Neural progenitor cell (in vitro differentiated cells): Measurements from ENCODE around the gene HSPE1. TPM values are rescaled to one million over a fixed set of nuclear protein-coding genes. Genes with fewer than 3 reads are reported as not detected.
"Not testable (repeated sequence)": the region's sequence is repeated elsewhere in the genome, so short reads cannot be mapped to it uniquely, and the experiment has no call there.

ENCODE experiments used
- DNase-seq: peaks from one replicate; pipeline ENCODE4 v3.0.0-alpha.2; 2016; ENCODE audit warnings: low spot score
- H2AFZ ChIP-seq: fragments of 200-600 bp; sonication (generic); replicated peaks from 2 replicates; pipeline ENCODE4 v1.6.1; 2016; ENCODE audit warnings: antibody characterized with exemption
- H3F3A ChIP-seq: fragments of 200-600 bp; sonication (generic); 2 replicates; pipeline ENCODE4 v1.6.1; 2016; ENCODE audit warnings: antibody characterized with exemption, low read depth
- H3K27ac ChIP-seq: fragments of 200-600 bp; sonication (generic); 2 replicates; pipeline ENCODE4 v1.5.1; 2016; ENCODE audit warnings: mild to moderate bottlenecking
- H3K27me3 ChIP-seq: fragments of 200-600 bp; sonication (generic); 2 replicates; pipeline ENCODE4 v1.6.1; 2016; ENCODE audit warnings: mild to moderate bottlenecking, moderate library complexity
- H3K36me3 ChIP-seq: fragments of 200-600 bp; sonication (generic); 2 replicates; pipeline ENCODE4 v1.5.1; 2016
- H3K4me1 ChIP-seq: fragments of 200-600 bp; sonication (generic); 2 replicates; pipeline ENCODE4 v1.6.1; 2016; ENCODE audit warnings: mixed run types
- H3K4me2 ChIP-seq: fragments of 200-600 bp; sonication (generic); 2 replicates; pipeline ENCODE4 v1.6.1; 2016
- H3K4me3 ChIP-seq: fragments of 200-600 bp; sonication (generic); 2 replicates; pipeline ENCODE4 v1.5.1; 2016
- H3K79me2 ChIP-seq: fragments of 200-600 bp; sonication (generic); 2 replicates; pipeline ENCODE4 v1.6.1; 2016; ENCODE audit warnings: low read depth
- H3K9ac ChIP-seq: fragments of 200-600 bp; sonication (generic); 2 replicates; pipeline ENCODE4 v1.6.1; 2016
- H3K9me3 ChIP-seq: fragments of 200-600 bp; sonication (generic); 2 replicates; pipeline ENCODE4 v1.5.1; 2016; ENCODE audit warnings: low read depth
- H4K20me1 ChIP-seq: fragments of 200-600 bp; sonication (generic); 2 replicates; pipeline ENCODE4 v1.6.1; 2016; ENCODE audit warnings: low read depth
- H3K27ac Mint-ChIP-seq: 3 replicates; pipeline ENCODE4 v1.8.0; 2021; ENCODE audit warnings: mixed read lengths
- H3K27me3 Mint-ChIP-seq: 2 replicates; pipeline ENCODE4 v1.8.0; 2022; ENCODE audit warnings: low read depth, mild to moderate bottlenecking, inconsistent platforms, moderate library complexity, mixed read lengths; ENCODE audit not compliant: insufficient read depth
- H3K36me3 Mint-ChIP-seq: 3 replicates; pipeline ENCODE4 v1.8.0; 2021; ENCODE audit warnings: mixed read lengths
- H3K4me1 Mint-ChIP-seq: 3 replicates; pipeline ENCODE4 v1.8.0; 2021; ENCODE audit warnings: mixed read lengths
- H3K4me3 Mint-ChIP-seq: 3 replicates; pipeline ENCODE4 v1.8.0; 2021; ENCODE audit warnings: mild to moderate bottlenecking, moderate library complexity, mixed read lengths
- H3K9me3 Mint-ChIP-seq: 3 replicates; pipeline ENCODE4 v1.8.0; 2020; ENCODE audit warnings: mixed read lengths
- CTCF ChIP-seq: fragments of 200-600 bp; sonication (generic); IDR thresholded peaks from 2 replicates; pipeline ENCODE4 v1.5.1; 2017; ENCODE audit warnings: antibody characterized with exemption, mild to moderate bottlenecking
- EZH2phosphoT487 ChIP-seq: fragments of 200-600 bp; sonication (generic); IDR thresholded peaks from 2 replicates; pipeline ENCODE4 v1.6.1; 2017; ENCODE audit warnings: antibody characterized with exemption
- small RNA-seq: library from RNA; depleted of rRNA; stranded (forward); fragments of <200 nt; gene quantifications from one replicate; pipeline ENCODE3, GENCODE V24; 2015
- total RNA-seq: library from RNA; depleted of rRNA; stranded (reverse); fragments of >200 nt; gene quantifications from 2 replicates; pipeline ENCODE4 v1.2.3, GENCODE V29; 2015; ENCODE audit warnings: low replicate concordance

The HSPE1 gene
- total RNA-seq, 1 donor from 2014 or later: 320 TPM

- H3K27me3 ChIP-seq: no peaks in the 10 kb centered on the region
- H3K79me2 ChIP-seq: peaks cover 9% of the 10 kb centered on the region
- no peak for DNase-seq
- peaks cover 4% of the 10 kb centered on the region for H3F3A ChIP-seq
- Mint-ChIP-seq H3K27ac (no peak overlapping the region), H3K27me3 (no peaks in the 10 kb centered on the region), H3K4me3 (no peak overlapping the region), H3K4me1 (no peaks in the 10 kb centered on the region), H3K36me3 (peaks cover 21% of the 10 kb centered on the region), H3K9me3 (no peaks in the 10 kb centered on the region)
- no peak overlapping the region for H3K4me3 ChIP-seq
- no peaks in the 10 kb centered on the region for H3K9me3 ChIP-seq
- H3K4me1 ChIP-seq: no peaks in the 10 kb centered on the region
- no peak overlapping the region for H3K4me2 ChIP-seq
- no peak overlapping the region for H3K9ac ChIP-seq
- no peak overlapping the region for H2AFZ ChIP-seq
- H3K27ac ChIP-seq: no peak overlapping the region
- H4K20me1 ChIP-seq: no peaks in the 10 kb centered on the region
- TF ChIP-seq CTCF (no peak), EZH2phosphoT487 (no peak)
- peaks cover 22% of the 10 kb centered on the region for H3K36me3 ChIP-seq
These were observed 48.4 kb downstream of the HSPE1 start for GRCh38 chr2:197548582-197548981.

GRCh38 chr2:197551260-197551659, 51.1 kb downstream of the HSPE1 start:
- H3K9ac ChIP-seq, H3F3A ChIP-seq, H3K9me3 Mint-ChIP-seq, H3K27ac Mint-ChIP-seq, H3K4me2 ChIP-seq, H4K20me1 ChIP-seq, H3K4me3 Mint-ChIP-seq, H3K79me2 ChIP-seq, H3K4me1 ChIP-seq, H3K27ac ChIP-seq, H3K27me3 ChIP-seq, DNase-seq, H3K27me3 Mint-ChIP-seq, H3K4me3 ChIP-seq, H2AFZ ChIP-seq, H3K4me1 Mint-ChIP-seq, H3K9me3 ChIP-seq: not testable (repeated sequence)
- H3K36me3 Mint-ChIP-seq: peaks cover 18% of the 10 kb centered on the region
- peaks cover 22% of the 10 kb centered on the region for H3K36me3 ChIP-seq

Small RNA genes within 50 kb of the gene (small RNA-seq; reads per million reads assigned to genes)
- not detected for gene AC020550.1

Other genes with a start within 250 kb of the HSPE1 start
- 2.5 and 3.4 TPM in 2 replicates for gene ANKRD44, start 189.6 kb upstream of the HSPE1 start, total RNA-seq
- gene SF3B1, start 65.4 kb upstream of the HSPE1 start, total RNA-seq: 462 and 787 TPM in 2 replicates
- 14.0 and 20.1 TPM in 2 replicates for gene COQ10B, start 46.8 kb upstream of the HSPE1 start, total RNA-seq
- gene HSPD1, start 539 bp upstream of the HSPE1 start, total RNA-seq: 399 and 539 TPM in 2 replicates
- 55.5 and 76.7 TPM in 2 replicates for gene MOB4, start 15.7 kb downstream of the HSPE1 start, total RNA-seq
- gene RFTN2, start 175.2 kb downstream of the HSPE1 start, total RNA-seq: 3.1 and 8.2 TPM in 2 replicates
- 5.7 and 8.4 TPM in 2 replicates for gene MARS2, start 205.0 kb downstream of the HSPE1 start, total RNA-seq